Raji (cell line): ENCODE measurements around the gene GFI1B.

ENCODE experiments used
- POLR2A ChIP-seq: IDR thresholded peaks from 2 replicates; pipeline ENCODE4 v1.6.1; 2011; ENCODE audit warnings: low read depth, low read length, control low read depth; ENCODE audit not compliant: insufficient read depth

The GFI1B gene

DNA sequence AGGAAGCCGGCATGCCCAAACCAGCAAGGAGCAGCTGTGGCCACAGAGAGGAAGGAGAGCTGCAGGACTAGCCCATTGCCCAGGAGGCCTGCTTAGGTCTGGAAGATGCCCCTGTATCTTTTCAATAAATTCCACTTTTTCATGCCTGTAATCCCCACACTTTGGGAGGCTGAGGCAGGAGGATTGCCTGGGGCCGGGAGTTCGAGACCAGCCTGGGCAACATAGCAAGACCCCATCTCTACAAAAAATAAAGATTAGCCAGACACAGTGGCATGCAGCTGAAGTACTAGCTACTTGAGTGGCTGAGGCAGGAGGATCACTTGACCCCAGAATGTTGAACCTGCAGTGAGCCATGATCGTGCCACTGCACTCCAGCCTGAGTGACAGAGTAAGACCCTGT lies 28.8 kb upstream of the GFI1B start:
- no peak for TF ChIP-seq POLR2A

GRCh38 chr9:132955123-132955522 lies 23.4 kb upstream of the GFI1B start:
- no peak for TF ChIP-seq POLR2A

GRCh38 chr9:132955768-132956167 lies 22.7 kb upstream of the GFI1B start:
- no peak for TF ChIP-seq POLR2A

DNA sequence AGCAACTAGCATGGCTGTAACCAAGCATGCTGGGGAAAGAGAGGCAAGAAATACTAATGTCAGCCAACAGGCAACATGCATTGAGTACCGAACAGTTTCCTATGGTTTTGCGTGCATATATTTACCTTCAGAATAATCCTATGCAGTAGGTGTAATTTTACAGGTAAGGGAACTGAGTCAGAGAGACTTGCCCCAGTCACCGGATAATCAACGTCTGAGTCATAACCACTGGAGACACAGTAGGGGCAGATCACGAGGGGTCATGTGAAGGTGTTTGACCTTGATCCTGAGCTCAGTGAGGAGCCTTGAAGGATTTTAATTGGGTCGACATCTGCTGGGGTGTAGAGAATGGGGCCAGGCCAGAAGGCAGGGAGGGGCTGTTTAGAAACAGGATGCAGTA lies 20.7 kb upstream of the GFI1B start:
- TF ChIP-seq POLR2A = no peak

DNA sequence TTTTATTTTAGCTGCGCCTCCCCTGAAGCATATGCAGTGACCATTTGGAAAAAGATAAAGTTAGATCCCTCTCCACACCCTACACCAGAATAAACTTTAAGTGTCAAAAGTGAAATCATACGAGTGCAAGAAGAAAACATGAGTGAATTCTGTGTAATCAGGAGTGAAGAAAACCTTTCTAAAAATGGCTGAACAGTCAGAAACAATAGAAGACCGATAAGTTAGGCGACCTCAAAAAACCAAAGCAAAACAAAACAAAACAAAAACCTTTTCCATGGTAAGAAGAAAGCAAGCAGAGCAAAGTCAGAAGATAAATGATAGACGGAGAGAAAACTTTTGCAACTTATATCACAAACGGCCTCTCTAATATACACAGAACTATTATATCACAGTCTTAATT lies 17.5 kb upstream of the GFI1B start:
- no peak for TF ChIP-seq POLR2A

DNA sequence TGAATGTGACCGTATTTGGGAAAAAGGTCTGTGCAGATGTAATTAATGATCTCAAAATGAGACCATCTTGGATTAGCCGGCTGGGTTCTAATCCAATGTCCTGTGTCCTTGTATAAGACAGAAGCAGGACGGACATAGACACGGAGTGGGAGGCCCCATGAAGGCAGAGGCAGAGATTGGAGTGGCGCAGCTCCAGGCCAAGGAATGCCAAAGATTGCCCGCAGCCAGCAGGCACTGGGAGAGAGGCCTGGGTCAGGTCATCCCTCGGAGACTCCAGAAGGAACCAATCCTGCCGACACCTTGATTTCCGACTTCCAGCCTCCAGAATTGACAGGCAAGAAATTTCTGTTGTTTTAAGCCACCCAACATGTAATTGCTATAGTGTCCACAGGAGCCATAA lies 13.0 kb upstream of the GFI1B start:
- TF ChIP-seq POLR2A = no peak

GRCh38 chr9:132969783-132970182 lies 8.7 kb upstream of the GFI1B start:
- TF ChIP-seq POLR2A = no peak

- no peak for TF ChIP-seq POLR2A
Measured at GRCh38 chr9:132970324-132971062, 8.0 kb upstream of the GFI1B start.

- TF ChIP-seq POLR2A = no peak
Measured at GRCh38 chr9:132973166-132973565, 5.3 kb upstream of the GFI1B start.

- TF ChIP-seq POLR2A = no peak
Measured at GRCh38 chr9:132973713-132974112, 4.8 kb upstream of the GFI1B start.

DNA sequence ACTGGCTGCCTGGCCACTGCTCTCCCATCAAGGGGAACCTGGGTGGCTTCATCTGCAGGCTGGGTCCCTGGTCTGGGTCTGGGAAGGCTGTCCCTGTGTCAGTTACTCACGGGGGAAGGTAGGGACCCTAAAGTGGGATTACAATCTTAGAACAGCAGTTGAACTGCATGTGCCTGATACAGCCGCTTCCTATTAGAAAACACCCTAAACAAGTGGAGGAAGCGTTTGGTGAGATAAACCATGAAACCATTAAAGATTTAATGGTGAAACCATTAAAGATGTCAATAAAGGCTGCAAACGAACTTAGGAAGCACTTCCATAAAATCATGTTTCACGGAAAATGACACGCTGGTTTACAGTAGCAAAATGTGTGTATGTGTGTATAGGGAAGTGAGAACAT lies 2.5 kb upstream of the GFI1B start:
- TF ChIP-seq POLR2A = no peak

GRCh38 chr9:132976571-132976970 lies 1.9 kb upstream of the GFI1B start:
- TF ChIP-seq POLR2A = no peak

DNA sequence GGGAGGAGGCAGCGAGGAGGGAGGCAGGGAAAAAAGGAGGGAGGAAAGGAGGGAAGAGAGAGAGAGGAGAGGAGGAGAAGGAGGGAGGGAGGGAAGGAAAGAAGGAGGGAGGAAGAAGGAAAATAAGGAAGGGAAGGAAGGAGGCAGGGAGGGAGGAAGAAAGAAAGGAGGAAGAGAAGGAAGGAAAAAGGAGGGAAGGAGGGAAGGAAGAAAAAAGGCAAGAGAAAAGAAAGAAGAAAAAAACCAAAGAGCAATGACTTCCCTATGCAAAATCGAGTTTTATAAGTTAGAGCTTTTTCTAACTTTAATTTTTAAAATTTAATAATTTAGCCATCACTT lies 413 bp upstream of the GFI1B start:
- TF ChIP-seq POLR2A = no peak

DNA sequence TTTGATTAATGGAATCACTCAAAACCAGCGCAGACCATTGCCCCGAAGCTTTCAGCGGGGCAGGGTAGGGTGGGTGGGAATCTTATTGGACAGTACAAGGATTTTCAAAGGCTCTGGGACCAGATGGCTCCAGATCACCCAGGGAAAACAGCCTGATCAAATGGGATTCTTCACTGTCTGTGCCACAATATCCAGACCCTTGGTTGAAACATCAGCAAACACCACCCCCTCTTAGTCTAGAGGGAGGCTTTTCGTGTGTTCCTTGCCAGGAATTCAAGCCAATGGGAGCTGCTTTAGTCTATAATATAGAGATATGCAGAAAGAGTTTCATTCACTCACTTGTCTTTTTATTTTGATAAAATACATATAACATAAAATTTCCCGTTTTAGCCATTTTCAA lies 1.7 kb downstream of the GFI1B start:
- no peak for TF ChIP-seq POLR2A

DNA sequence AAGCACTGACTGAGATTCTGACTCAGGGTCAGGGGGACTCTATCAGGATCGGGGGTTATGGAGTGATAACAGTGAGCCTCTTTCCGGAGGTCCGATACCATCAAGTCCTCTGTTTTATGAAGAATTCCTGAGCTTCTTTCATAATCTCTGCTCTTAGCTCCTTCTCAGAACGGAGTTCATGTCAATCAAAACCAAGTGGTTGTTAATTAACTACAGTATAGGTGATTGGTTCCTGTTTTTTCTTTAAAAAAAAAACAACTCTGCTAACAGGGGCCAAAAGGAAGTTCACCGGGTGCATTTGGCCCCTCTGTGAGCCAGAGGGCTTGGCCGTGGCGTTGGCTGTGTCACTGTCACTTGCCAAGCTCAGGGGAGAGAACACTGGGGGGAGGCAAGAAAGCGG lies 4.0 kb downstream of the GFI1B start:
- TF ChIP-seq POLR2A = no peak

- no peak for TF ChIP-seq POLR2A
Measured at GRCh38 chr9:132983491-132984201, 5.2 kb downstream of the GFI1B start.
